NCI-H187 treated with DMSO at 0.1 percent for 48 hours (cell line): ENCODE results near the gene PCYOX1L.
"Not testable (repeated sequence)": the region's sequence is repeated elsewhere in the genome, so short reads cannot be mapped to it uniquely, and the experiment has no call there.

Experiments
- DNase-seq: peaks from one replicate; lab custom pipeline; 2025; lab: John Stamatoyannopoulos, UW

The PCYOX1L gene

GRCh38 chr5:149387081-149387631, 29.3 kb downstream of the PCYOX1L start:
- no peak for DNase-seq

GRCh38 chr5:149387982-149388381, 30.1 kb downstream of the PCYOX1L start:
- no peak for DNase-seq

GRCh38 chr5:149388498-149389190, 30.8 kb downstream of the PCYOX1L start:
- DNase-seq, result no peak

GRCh38 chr5:149389552-149390495, 32.0 kb downstream of the PCYOX1L start:
- no peak for DNase-seq

GRCh38 chr5:149391076-149391475, 33.2 kb downstream of the PCYOX1L start:
- DNase-seq, result not testable (repeated sequence)

- DNase-seq, result no peak
These were observed 33.7 kb downstream of the PCYOX1L start for GRCh38 chr5:149391524-149391923.

GRCh38 chr5:149392718-149393117, 34.9 kb downstream of the PCYOX1L start:
- DNase-seq, result no peak

DNA sequence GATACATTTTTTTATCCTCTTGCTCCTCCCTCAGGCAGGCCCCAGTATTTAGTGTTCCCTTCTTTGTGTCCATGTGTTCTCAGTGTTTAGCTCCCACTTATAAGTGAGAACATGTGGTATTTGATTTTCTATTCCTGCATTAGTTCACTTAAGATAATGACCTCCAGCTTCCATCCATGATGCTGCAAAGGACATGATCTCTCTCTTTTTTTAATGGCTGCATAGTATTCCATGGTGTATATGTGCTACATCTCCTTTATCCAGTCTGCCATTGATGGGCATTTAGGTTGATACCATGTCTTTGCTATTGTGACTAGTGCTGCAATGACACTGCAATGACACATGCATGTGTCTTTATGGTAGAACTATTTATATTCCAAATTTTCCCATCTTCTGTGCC, 37.1 kb downstream of the PCYOX1L start:
- not testable (repeated sequence) for DNase-seq

- DNase-seq, result no peak
These were observed 39.7 kb downstream of the PCYOX1L start for GRCh38 chr5:149397530-149397929.

DNA sequence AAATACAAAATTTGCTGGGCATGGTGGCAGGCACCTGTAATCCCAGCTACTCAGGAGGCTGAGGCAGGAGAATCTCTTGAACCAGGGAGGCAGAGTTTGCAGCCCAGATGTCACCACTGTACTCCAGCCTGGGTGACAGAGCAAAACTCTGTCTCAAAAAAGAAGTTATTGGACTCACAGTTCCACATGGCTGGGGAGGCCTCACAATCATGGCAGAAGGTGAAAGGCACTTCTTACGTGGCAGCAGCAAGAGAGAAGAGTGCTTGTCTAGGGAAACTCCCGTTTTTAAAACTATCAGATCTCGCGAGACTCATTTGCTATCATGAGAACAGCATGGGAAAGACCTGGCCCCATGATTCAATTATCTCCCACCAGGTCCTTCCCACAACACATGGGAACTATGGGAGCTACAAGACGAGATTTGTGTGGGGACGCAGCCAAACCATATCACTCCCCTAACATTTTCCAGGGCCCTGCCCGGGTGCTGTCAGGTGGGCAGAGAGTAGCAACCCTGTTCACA, 41.0 kb downstream of the PCYOX1L start:
- DNase-seq, result not testable (repeated sequence)

DNA sequence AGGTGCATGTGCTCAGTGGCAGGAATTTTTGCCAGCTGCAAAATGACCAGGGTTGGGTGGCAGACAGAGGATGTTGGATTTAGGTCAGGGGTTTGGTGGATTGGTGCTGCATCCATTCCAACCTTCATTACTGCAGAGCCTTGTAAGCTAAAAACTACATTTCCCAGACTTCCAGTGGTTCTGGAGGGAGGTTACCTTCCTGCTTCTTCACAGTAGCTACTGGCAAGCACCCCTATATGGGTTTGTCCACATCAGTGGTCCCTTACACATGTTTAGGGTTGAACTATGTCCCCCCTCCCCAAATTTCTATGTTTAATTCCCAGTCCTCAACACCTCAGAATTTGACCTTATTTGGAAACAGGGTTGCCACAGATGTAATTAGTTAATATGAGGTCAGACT, 41.9 kb downstream of the PCYOX1L start:
- DNase-seq, result no peak

DNA sequence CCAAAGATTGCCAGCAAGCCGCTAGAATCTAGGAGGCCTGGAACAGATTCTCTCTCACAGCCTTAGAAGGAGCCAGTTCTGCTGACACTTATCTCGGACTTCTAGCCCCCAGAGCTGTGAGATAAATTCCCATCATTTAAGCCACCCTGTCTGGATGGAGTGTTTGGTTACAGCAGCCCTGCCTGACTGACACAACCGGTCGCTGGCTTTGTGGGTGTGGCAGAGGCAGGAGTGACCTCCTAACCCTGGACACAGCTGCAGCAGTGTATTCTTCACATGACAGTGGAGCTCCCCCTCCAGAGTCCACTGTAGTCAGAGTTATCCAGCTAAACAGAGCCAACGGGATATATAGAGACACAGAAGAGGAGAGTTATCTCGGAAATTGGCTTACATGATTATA, 42.5 kb downstream of the PCYOX1L start:
- no peak for DNase-seq

DNA sequence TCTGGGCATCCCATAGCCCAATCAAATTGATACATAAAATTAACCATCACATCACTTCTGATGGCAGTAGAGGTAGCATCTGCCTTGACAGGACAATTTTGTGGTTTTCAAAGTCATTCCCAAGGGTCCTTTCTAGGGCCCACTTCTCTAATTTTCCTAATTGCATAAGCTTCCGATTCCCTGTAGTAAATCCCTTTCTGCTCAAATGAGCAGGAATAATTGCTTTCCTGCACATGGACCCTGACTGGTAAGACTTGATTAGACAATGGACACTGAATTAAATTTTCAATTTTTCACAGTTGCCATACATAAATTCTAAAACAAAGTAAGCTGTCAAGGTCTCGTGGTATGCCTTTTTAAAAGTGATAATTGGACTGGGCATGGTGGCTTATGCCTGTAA, 43.2 kb downstream of the PCYOX1L start:
- no peak for DNase-seq

GRCh38 chr5:149402291-149402690, 44.4 kb downstream of the PCYOX1L start:
- DNase-seq, result no peak

GRCh38 chr5:149403923-149404745, 46.3 kb downstream of the PCYOX1L start:
- DNase-seq, result peak; percentile 8

DNA sequence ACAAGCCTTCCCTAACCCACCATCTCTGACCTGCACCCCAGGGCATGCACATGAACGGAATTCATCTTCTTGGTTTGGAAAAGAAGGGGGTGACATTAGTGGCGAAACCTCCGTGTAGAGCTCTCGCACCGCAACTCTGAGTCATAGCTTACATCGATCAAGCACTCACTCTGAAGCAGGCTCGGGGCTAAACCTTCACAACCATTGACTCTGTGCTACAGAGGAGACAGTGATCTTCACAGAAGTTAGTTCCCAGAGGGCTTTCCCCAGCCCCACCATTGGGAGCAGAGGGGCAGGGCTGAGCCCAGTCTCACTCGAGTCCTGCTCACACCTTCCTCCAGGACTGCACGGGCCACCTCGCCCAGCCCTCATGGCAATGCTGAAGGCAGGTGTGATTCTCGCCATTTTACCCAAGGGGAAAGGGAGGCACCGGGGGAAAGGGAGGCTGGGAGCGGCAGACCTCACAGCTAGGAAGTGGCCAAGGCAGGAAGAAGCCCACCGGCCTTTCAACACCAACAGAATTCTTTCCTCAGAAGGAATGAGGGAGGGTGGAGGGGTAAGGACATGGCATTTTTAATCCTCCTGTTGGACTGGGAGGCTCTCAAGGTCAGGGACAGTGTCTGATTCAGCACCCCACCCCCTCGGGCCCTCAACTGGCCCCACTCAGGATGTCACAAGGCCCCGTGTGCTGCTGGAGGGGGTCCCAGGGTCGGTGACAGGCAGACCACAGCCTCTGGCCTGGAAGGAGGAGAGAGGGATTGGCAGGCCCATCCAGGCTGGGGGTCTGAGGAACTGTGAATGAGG, 47.1 kb downstream of the PCYOX1L start:
- no peak for DNase-seq

GRCh38 chr5:149405550-149406202, 47.8 kb downstream of the PCYOX1L start:
- no peak for DNase-seq

GRCh38 chr5:149406203-149406978, 48.5 kb downstream of the PCYOX1L start:
- DNase-seq, result no peak

DNA sequence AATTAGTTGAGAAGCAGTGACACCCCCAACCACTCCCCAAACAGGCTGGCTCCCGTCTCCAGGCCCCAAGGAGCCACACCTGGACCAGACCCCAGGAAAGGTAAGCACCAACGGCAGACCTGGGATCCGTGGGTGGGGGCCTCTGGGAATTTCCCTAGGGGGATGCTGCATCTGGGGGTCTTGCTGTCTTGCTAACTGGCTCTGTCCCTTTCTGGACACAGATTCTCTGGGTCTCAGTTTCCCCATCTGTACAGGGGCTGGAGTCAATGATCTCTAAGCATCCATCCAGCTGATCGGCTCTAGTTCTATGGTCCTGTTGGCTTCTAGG, 49.1 kb downstream of the PCYOX1L start:
- no peak for DNase-seq
